ENCODE data around the gene MLXIP. TPM values are rescaled to one million over a fixed set of nuclear protein-coding genes. Genes with fewer than 3 reads are reported as not detected.

Gene MLXIP
- total and polyA plus RNA-seq, 2 of the 4 experiments (the other 2 are of a cell fraction) = 2.7 to 10.8 TPM

DNA sequence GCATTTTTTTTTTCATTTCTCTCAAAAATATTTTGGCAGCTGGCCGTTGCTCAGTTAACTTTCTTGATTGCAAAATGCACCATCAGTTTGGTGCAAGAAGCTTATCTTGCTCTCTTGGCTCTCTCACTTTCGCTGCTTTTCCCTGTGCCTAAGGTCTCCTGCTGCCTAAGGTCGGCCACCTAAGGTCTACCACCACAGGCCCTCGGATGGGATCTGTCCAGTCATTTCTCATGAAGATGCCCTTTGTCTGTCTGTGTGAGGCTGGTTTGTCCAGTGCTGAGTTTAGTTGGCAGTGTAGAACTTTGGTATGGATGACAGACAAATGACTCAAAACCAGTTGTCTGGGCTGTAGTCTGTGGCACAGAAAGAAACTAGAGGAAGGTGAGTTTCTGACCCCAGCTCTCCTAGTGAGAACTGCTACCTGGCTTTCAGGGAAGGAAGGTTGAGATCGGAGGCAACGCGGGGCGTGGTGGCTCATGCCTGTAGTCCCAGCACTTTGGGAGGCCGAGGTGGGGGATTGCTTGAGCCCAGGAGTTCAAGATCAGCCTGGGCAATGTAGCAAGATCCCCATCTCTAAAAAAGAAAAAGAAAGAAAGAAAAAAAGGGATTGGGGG lies 2.6 kb downstream of the MLXIP start (continued):
- TF ChIP-seq FOS (IDR thresholded peaks at IDR 0.05; ENCODE audit: low read depth, low read length) = 0 out of 2 replicates have a peak, but pooled peaks have one; percentile 8
- no peak for TF ChIP-seq POLR2A (IDR thresholded peaks at IDR 0.05; ENCODE audit: low read depth, low read length)
- TF ChIP-seq NFE2L2 (IDR thresholded peaks at IDR 0.05; ENCODE audit: low read depth, low read length) = no peak

DNA sequence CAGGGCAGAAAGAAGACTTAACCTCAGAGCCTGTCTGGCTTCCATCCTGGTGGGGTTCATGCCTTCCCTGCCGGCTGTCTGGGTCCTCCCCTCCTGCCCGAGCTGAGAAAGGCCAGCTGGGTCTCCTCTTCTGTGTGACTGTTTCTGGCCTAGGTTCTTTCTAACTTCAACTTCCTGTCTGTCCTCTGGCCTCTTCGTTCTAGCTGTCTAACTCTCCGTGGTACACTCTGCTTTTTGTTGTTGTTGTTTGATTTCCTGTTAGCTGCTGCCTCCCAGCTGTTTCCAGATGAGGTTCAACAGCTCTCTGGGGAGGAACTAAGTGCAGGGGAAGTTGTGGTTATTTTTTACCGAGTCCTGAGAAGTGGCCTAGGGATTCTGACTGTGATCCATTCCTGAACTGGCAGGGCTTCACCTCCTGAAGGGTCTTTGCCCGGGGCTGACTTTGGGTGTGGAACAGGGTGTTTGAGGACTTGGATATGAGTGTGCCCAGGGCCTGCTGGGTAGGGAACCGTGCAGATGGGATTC lies 3.2 kb downstream of the MLXIP start:
- no peak for TF ChIP-seq RAD21 (IDR thresholded peaks at IDR 0.05; ENCODE audit: low read length)
- no peak for TF ChIP-seq NFE2L2 (IDR thresholded peaks at IDR 0.05; ENCODE audit: low read depth, low read length)
- TF ChIP-seq POLR2A (IDR thresholded peaks at IDR 0.05; ENCODE audit: low read depth, low read length) = no peak
- BruUV-seq (replicated peaks) = no TSS peak
- 5% methylated on average over 3 of the region's 7 CpGs; no CpG with 5 or more reads in 1 of the 2 experiments for WGBS, 2 experiments (ENCODE audit: extremely low coverage in 2 of 2, insufficient read length in 1 of 2)
- Histone ChIP-seq H3K4me2 (ENCODE audit: low read depth, low read length) (peak overlapping the region; percentile 71), H2BK5ac (ENCODE audit: low read depth, low read length, poor library complexity, severe bottlenecking) (peak overlapping the region; percentile 69), H3K14ac (replicated peaks; ENCODE audit: low read depth, low read length) (peak overlapping the region; percentile 76), H2BK15ac (ENCODE audit: low read depth, low read length) (peak overlapping the region; percentile 39; the same call in 1 of the 3 replicates), H3K56ac (ENCODE audit: extremely low read depth, insufficient read depth, low read length) (peak overlapping the region; percentile 8; the same call in 1 of the 2 replicates), H2AK5ac (ENCODE audit: low read depth, low read length) (peak overlapping the region; percentile 93), H4K5ac (ENCODE audit: low read depth, low read length) (peak overlapping the region; percentile 70), H3K27me3 (ENCODE audit: control insufficient read depth, insufficient read depth, low read length) (no peaks in the 10 kb centered on the region), H3K9me3 (ENCODE audit: control insufficient read depth, insufficient read depth, low read length) (no peaks in the 10 kb centered on the region), H4K91ac (ENCODE audit: insufficient read depth, low read depth, low read length) (peak overlapping the region; percentile 58), H3K9me1 (ENCODE audit: insufficient read depth, low read length) (0 out of 2 replicates have a peak, but pooled peaks cover 13% of the 10 kb centered on the region), H3K18ac (ENCODE audit: low read depth, low read length) (peak overlapping the region; percentile 74), H3K27ac (ENCODE audit: insufficient read depth, low read length) (peak overlapping the region; percentile 98), H2AK9ac (replicated peaks; ENCODE audit: low read depth, low read length, poor library complexity) (peak overlapping the region; percentile 2), H2AFZ (replicated peaks; ENCODE audit: low read length, poor library complexity) (peak overlapping the region; percentile 54), H3K36me3 (ENCODE audit: control insufficient read depth, insufficient read depth, low read length) (peaks cover 22% of the 10 kb centered on the region), H2BK20ac (ENCODE audit: low read depth, low read length) (peak overlapping the region; percentile 71; the same call in 1 of the 2 replicates), H4K8ac (ENCODE audit: low read depth in 2 of 2, low read length in 2 of 2) (peak overlapping the region; percentile 19 to 77; a peak in 3 of 4 replicates), H4K20me1 (ENCODE audit: insufficient read depth, low read length) (peaks cover 53% of the 10 kb centered on the region), H3K4ac (ENCODE audit: low read depth, low read length) (peak overlapping the region; percentile 71), H3K4me1 (ENCODE audit: control insufficient read depth, insufficient read depth, low read length) (peaks cover 10% of the 10 kb centered on the region), H3K9ac (ENCODE audit: low read depth, low read length) (peak overlapping the region; percentile 47; the same call in 1 of the 2 replicates), H3K79me1 (ENCODE audit: low read depth in 1 of 2, low read length in 2 of 2) (peaks cover 17 to 67% of the 10 kb centered on the region in 2 experiments; a peak in 3 of 4 replicates), H3K4me3 (ENCODE audit: insufficient read depth, low read depth, low read length) (peak overlapping the region; percentile 19), H2BK120ac (ENCODE audit: low read depth, low read length) (peak overlapping the region; percentile 78), H3K23ac (ENCODE audit: low read depth, low read length) (peak overlapping the region; percentile 77)
- dilution Hi-C loops (cut with HindIII; ENCODE audit: low sequenced_read_pairs, unreplicated experiment) = no loop called here
- peak; percentile 12 for ATAC-seq (ENCODE audit: low read depth)
- CTCF ChIA-PET = no interaction called here
- peak; percentile 55 for DNase-seq
- POLR2A ChIA-PET (ENCODE audit: unreplicated experiment) = interaction anchor here (0.6 kb wide), 1 partner anchor 9 kb away, joined by 3 read pairs; no protein-coding TSS in a partner anchor
- intact Hi-C loops (cut with micrococcal nuclease) = no loop called here
- in situ Hi-C loops (cut with MboI; ENCODE audit: low sequenced_read_pairs) = no loop called here

All from IMR-90 (cell line).